ENCODE data around the gene HAT1.

The HAT1 gene

GRCh38 chr2:171921970-171922229 is 361 bp upstream of the HAT1 start:
- no peak for DNase-seq

GRCh38 chr2:171923206-171923605 is 945 bp downstream of the HAT1 start:
- no peak for DNase-seq

GRCh38 chr2:171924170-171924942 is 2.1 kb downstream of the HAT1 start:
- DNase-seq: no peak

GRCh38 chr2:171930385-171930784 is 8.1 kb downstream of the HAT1 start:
- DNase-seq: no peak

GRCh38 chr2:171939058-171939742 is 16.9 kb downstream of the HAT1 start:
- DNase-seq: no peak

GRCh38 chr2:171939743-171940071 is 17.4 kb downstream of the HAT1 start:
- DNase-seq: no peak

- DNase-seq: no peak
Measured at GRCh38 chr2:171941316-171941699, 19.0 kb downstream of the HAT1 start.

- no peak for DNase-seq
Measured at GRCh38 chr2:171943869-171944268, 21.6 kb downstream of the HAT1 start.

- DNase-seq: no peak
Measured at GRCh38 chr2:171952276-171952675, 30.0 kb downstream of the HAT1 start.

- DNase-seq: no peak
Measured at GRCh38 chr2:171952748-171953147, 30.5 kb downstream of the HAT1 start.

GRCh38 chr2:171956135-171956825 is 34.0 kb downstream of the HAT1 start:
- DNase-seq: no peak

GRCh38 chr2:171957061-171957460 is 34.8 kb downstream of the HAT1 start:
- DNase-seq: peak; percentile 11

- DNase-seq: no peak
Measured at GRCh38 chr2:171958475-171958874, 36.2 kb downstream of the HAT1 start.

- DNase-seq: no peak
Measured at GRCh38 chr2:171959998-171960397, 37.7 kb downstream of the HAT1 start.

GRCh38 chr2:171960570-171960969 is 38.3 kb downstream of the HAT1 start:
- DNase-seq: no peak

- peak; percentile 18 for DNase-seq
Measured at GRCh38 chr2:171963198-171963597, 40.9 kb downstream of the HAT1 start.

GRCh38 chr2:171964308-171964707 is 42.0 kb downstream of the HAT1 start:
- DNase-seq: no peak

- no peak for DNase-seq
Measured at GRCh38 chr2:171965238-171965637, 43.0 kb downstream of the HAT1 start.

- DNase-seq: no peak
Measured at GRCh38 chr2:171965661-171966060, 43.4 kb downstream of the HAT1 start.

GRCh38 chr2:171966235-171966634 is 44.0 kb downstream of the HAT1 start:
- no peak for DNase-seq

- no peak for DNase-seq
Measured at GRCh38 chr2:171966688-171967087, 44.4 kb downstream of the HAT1 start.

GRCh38 chr2:171968509-171968908 is 46.2 kb downstream of the HAT1 start:
- DNase-seq: no peak

- no peak for DNase-seq
Measured at GRCh38 chr2:171972329-171972982, 50.2 kb downstream of the HAT1 start.

- no peak for DNase-seq
Measured at GRCh38 chr2:171979103-171979502, 56.8 kb downstream of the HAT1 start.

All from CD4-positive, alpha-beta T cell treated with Interleukin-17A for 1 hour (primary cell).